Measurements from ENCODE around the gene NOTCH1. TPM values are rescaled to one million over a fixed set of nuclear protein-coding genes. Genes with fewer than 3 reads are reported as not detected.

Gene NOTCH1
- total RNA-seq, 1 donor from 2014 or later = 121 TPM

- Mint-ChIP-seq H3K9me3 (no peaks in the 10 kb centered on the region), H3K4me3 (no peak overlapping the region), H3K4me1 (ENCODE audit: low read depth) (no peaks in the 10 kb centered on the region), H3K36me3 (ENCODE audit: low read depth) (peaks cover 52% of the 10 kb centered on the region), H3K27me3 (ENCODE audit: insufficient read depth) (no peaks in the 10 kb centered on the region), H3K27ac (no peak overlapping the region)
- no peak for DNase-seq (ENCODE audit: low spot score)
- intact Hi-C loops (cut with micrococcal nuclease) = no loop called here
Observed at GRCh38 chr9:136455043-136456002, 90.5 kb downstream of the NOTCH1 start.

- Mint-ChIP-seq H3K27ac (no peak overlapping the region), H3K9me3 (no peaks in the 10 kb centered on the region), H3K4me3 (no peak overlapping the region), H3K27me3 (ENCODE audit: insufficient read depth) (no peaks in the 10 kb centered on the region), H3K36me3 (ENCODE audit: low read depth) (peaks cover 49% of the 10 kb centered on the region), H3K4me1 (ENCODE audit: low read depth) (no peaks in the 10 kb centered on the region)
- intact Hi-C loops (cut with micrococcal nuclease) = no loop called here
- no peak for DNase-seq (ENCODE audit: low spot score)
Observed at GRCh38 chr9:136454026-136454796, 91.6 kb downstream of the NOTCH1 start.

GRCh38 chr9:136453326-136453725 is 92.5 kb downstream of the NOTCH1 start:
- Mint-ChIP-seq H3K9me3 (no peaks in the 10 kb centered on the region), H3K36me3 (ENCODE audit: low read depth) (peaks cover 45% of the 10 kb centered on the region), H3K27me3 (ENCODE audit: insufficient read depth) (no peaks in the 10 kb centered on the region), H3K4me3 (no peak overlapping the region), H3K4me1 (ENCODE audit: low read depth) (no peaks in the 10 kb centered on the region), H3K27ac (no peak overlapping the region)
- intact Hi-C loops (cut with micrococcal nuclease) = no loop called here
- DNase-seq (ENCODE audit: low spot score) = no peak

- no peak for DNase-seq (ENCODE audit: low spot score)
- peaks cover 53% of the 10 kb centered on the region for H3K36me3 Mint-ChIP-seq (ENCODE audit: low read depth)
- H3K9me3 Mint-ChIP-seq = no peaks in the 10 kb centered on the region
- no peaks in the 10 kb centered on the region for H3K4me1 Mint-ChIP-seq (ENCODE audit: low read depth)
- no peak overlapping the region for H3K27ac Mint-ChIP-seq
- H3K4me3 Mint-ChIP-seq = no peak overlapping the region
- intact Hi-C loops (cut with micrococcal nuclease) = no loop called here
- H3K27me3 Mint-ChIP-seq (ENCODE audit: insufficient read depth) = no peaks in the 10 kb centered on the region
Observed at GRCh38 chr9:136451221-136451877, 94.5 kb downstream of the NOTCH1 start.

GRCh38 chr9:136448655-136449054 is 97.2 kb downstream of the NOTCH1 start:
- Mint-ChIP-seq H3K27ac (no peak overlapping the region), H3K9me3 (no peaks in the 10 kb centered on the region), H3K36me3 (ENCODE audit: low read depth) (peaks cover 45% of the 10 kb centered on the region), H3K4me1 (ENCODE audit: low read depth) (no peaks in the 10 kb centered on the region), H3K4me3 (no peak overlapping the region), H3K27me3 (ENCODE audit: insufficient read depth) (no peaks in the 10 kb centered on the region)
- no peak for DNase-seq (ENCODE audit: low spot score)
- intact Hi-C loops (cut with micrococcal nuclease) = no loop called here

GRCh38 chr9:136447173-136447778 is 98.6 kb downstream of the NOTCH1 start:
- no peak for DNase-seq (ENCODE audit: low spot score)
- peaks cover 45% of the 10 kb centered on the region for H3K36me3 Mint-ChIP-seq (ENCODE audit: low read depth)
- no peaks in the 10 kb centered on the region for H3K27me3 Mint-ChIP-seq (ENCODE audit: insufficient read depth)
- intact Hi-C loops (cut with micrococcal nuclease) = no loop called here
- no peak overlapping the region for H3K4me3 Mint-ChIP-seq
- H3K27ac Mint-ChIP-seq = no peak overlapping the region
- no peaks in the 10 kb centered on the region for H3K9me3 Mint-ChIP-seq
- H3K4me1 Mint-ChIP-seq (ENCODE audit: low read depth) = no peaks in the 10 kb centered on the region

- no peaks in the 10 kb centered on the region for H3K27me3 Mint-ChIP-seq (ENCODE audit: insufficient read depth)
- no peak overlapping the region for H3K4me3 Mint-ChIP-seq
- H3K9me3 Mint-ChIP-seq = no peaks in the 10 kb centered on the region
- intact Hi-C loops (cut with micrococcal nuclease) = no loop called here
- DNase-seq (ENCODE audit: low spot score) = no peak
- H3K36me3 Mint-ChIP-seq (ENCODE audit: low read depth) = peaks cover 42% of the 10 kb centered on the region
- no peaks in the 10 kb centered on the region for H3K4me1 Mint-ChIP-seq (ENCODE audit: low read depth)
- H3K27ac Mint-ChIP-seq = no peak overlapping the region
Observed at GRCh38 chr9:136445799-136446198, 100.0 kb downstream of the NOTCH1 start.

Other genes with a start within 250 kb of the NOTCH1 start
- gene CCDC187, start 242.0 kb downstream of the NOTCH1 start, total RNA-seq = not detected in 2 replicates
- gene GPSM1, start 218.5 kb downstream of the NOTCH1 start, total RNA-seq = 18.3 and 19.1 TPM in 2 replicates
- gene DNLZ, start 182.3 kb downstream of the NOTCH1 start, total RNA-seq = 35.2 TPM in 2 replicates
- 7.1 and 7.2 TPM in 2 replicates for gene CARD9, start 172.4 kb downstream of the NOTCH1 start, total RNA-seq
- gene SNAPC4, start 145.9 kb downstream of the NOTCH1 start, total RNA-seq = 26.7 TPM in 2 replicates
- gene ENTR1, start 135.4 kb downstream of the NOTCH1 start, total RNA-seq = 50.0 and 54.5 TPM in 2 replicates
- gene PMPCA, start 135.4 kb downstream of the NOTCH1 start, total RNA-seq = 104 and 114 TPM in 2 replicates
- 19.7 and 20.0 TPM in 2 replicates for gene INPP5E, start 106.2 kb downstream of the NOTCH1 start, total RNA-seq
- 87.3 and 88.5 TPM in 2 replicates for gene SEC16A, start 63.0 kb downstream of the NOTCH1 start, total RNA-seq
- gene EGFL7, start 116.9 kb upstream of the NOTCH1 start, total RNA-seq = 2.4 and 2.5 TPM in 2 replicates
- 24.7 and 25.0 TPM in 2 replicates for gene AGPAT2, start 141.4 kb upstream of the NOTCH1 start, total RNA-seq
- gene DIPK1B, start 166.5 kb upstream of the NOTCH1 start, total RNA-seq = 0.47 and 0.88 TPM in 2 replicates
- 0.39 and 0.59 TPM in 2 replicates for gene LCN10, start 196.9 kb upstream of the NOTCH1 start, total RNA-seq
- gene LCN6, start 202.5 kb upstream of the NOTCH1 start, total RNA-seq = not detected in 2 replicates
- gene LCN8, start 212.2 kb upstream of the NOTCH1 start, total RNA-seq = not detected in 2 replicates
- gene LCN15, start 218.5 kb upstream of the NOTCH1 start, total RNA-seq = not detected in 2 replicates
- 37.2 and 39.0 TPM in 2 replicates for gene TMEM141, start 245.3 kb upstream of the NOTCH1 start, total RNA-seq

Data from activated T-helper 1 cell treated with anti-CD3 and anti-CD28 coated beads, Interleukin-12 subunit alpha, Interleukin-12 subunit beta, Interleukin-2, Interleukin-4 antibody, amounts not matched to agents 30 ng/mL and 10 ng/mL and 1 ng/mL, durations not matched to agents 14 hours and 24 hours and 36 hours (primary cell).